Lung (tissue), 12 donors: ENCODE results near the gene PLXND1. TPM values are rescaled to one million over a fixed set of nuclear protein-coding genes. Genes with fewer than 3 reads are reported as not detected.
A peak's percentile ranks its signal among the peaks of the same experiment; 100 is the strongest.

ENCODE experiments used
- ATAC-seq: fragments of 200-7000 bp; cut with Tn5 transposase; one replicate; pipeline ENCODE4 v1.9.1; 2020; ENCODE audit warnings: moderate number of reproducible peaks; ENCODE audit not compliant: insufficient read depth, low FRiP score
- DNase-seq, 3 donors: peaks; one replicate each; pipeline ENCODE4 v3.0.0-alpha.2; 2013 to 2017
- H3K27ac ChIP-seq, 2 donors: one replicate each; pipeline ENCODE4 v1.5.1; 2013; ENCODE audit warnings: mild to moderate bottlenecking in 2 of 2, moderate library complexity in 2 of 2, control low read depth in 1 of 2, inconsistent platforms in 1 of 2, low read depth in 1 of 2, low read length in 1 of 2
- H3K27me3 ChIP-seq, 3 donors: one replicate each; pipeline ENCODE4 v1.5.1; 2013; ENCODE audit warnings: low read length in 2 of 3; ENCODE audit not compliant: control insufficient read depth in 3 of 3, insufficient read depth in 3 of 3
- H3K36me3 ChIP-seq, 4 donors: one replicate each; pipeline ENCODE4 v1.5.1; 2013; ENCODE audit warnings: low read length in 4 of 4, mild to moderate bottlenecking in 1 of 4, moderate library complexity in 1 of 4; ENCODE audit not compliant: control insufficient read depth in 4 of 4, insufficient read depth in 4 of 4
- H3K4me1 ChIP-seq, 5 donors: one replicate each; pipeline ENCODE4 v1.5.1; 2013; ENCODE audit warnings: low read length in 5 of 5, mild to moderate bottlenecking in 2 of 5, moderate library complexity in 1 of 5; ENCODE audit not compliant: control insufficient read depth in 5 of 5, insufficient read depth in 5 of 5
- H3K4me3 ChIP-seq: one replicate; pipeline ENCODE4 v1.5.1; 2013; ENCODE audit warnings: mild to moderate bottlenecking, control low read depth, moderate library complexity
- H3K9ac ChIP-seq, 2 donors: one replicate each; pipeline ENCODE4 v1.5.1; 2013; ENCODE audit warnings: low read length in 2 of 2, control low read depth in 1 of 2; ENCODE audit not compliant: insufficient read depth in 1 of 2
- H3K9me3 ChIP-seq, 4 donors: one replicate each; pipeline ENCODE4 v1.5.1; 2013; ENCODE audit warnings: low read length in 3 of 4, mild to moderate bottlenecking in 1 of 4, moderate library complexity in 1 of 4; ENCODE audit not compliant: control insufficient read depth in 4 of 4, insufficient read depth in 3 of 4
- whole genome bisulfite sequencing, 2 donors: extraction: QIAGEN DNeasy Blood & Tissue Kit; methylation state at CpG; one replicate each; pipeline ENCODE4 v1.1.7; 2013; 5-methylcytosine and 5-hydroxymethylcytosine counted together
- polyA plus RNA-seq, 2 donors: library from polyadenylated mRNA; stranded (reverse); fragments of 200-250 nt; gene quantifications; one replicate each; pipeline ENCODE4 v1.2.1, GENCODE V29; 2013
- total RNA-seq, 2 donors: library from RNA; depleted of rRNA in 1 of 2; stranded (reverse); fragments of >200 nt in 1 of 2; gene quantifications; one replicate each; pipeline ENCODE4 v1.2.1, GENCODE V29; 2014 to 2021
- TF ChIP-seq, protein P1 (sequence below): IDR thresholded peaks from 2 replicates; pipeline ENCODE4 v1.5.1; 2012; ENCODE audit warnings: mild to moderate bottlenecking; ENCODE audit errors: control extremely low read depth, extremely low read depth
- donor health status: control.
- donor health status: control.
- donor health status: Bipolar disorder and iron deficiency.
- donor health status: healthy.
- donor health status: DM: yes; HTN: yes; CAD: no.

PLXND1 gene
- total and polyA plus RNA-seq, 4 donors, result 128 to 233 (median 180) TPM

DNA sequence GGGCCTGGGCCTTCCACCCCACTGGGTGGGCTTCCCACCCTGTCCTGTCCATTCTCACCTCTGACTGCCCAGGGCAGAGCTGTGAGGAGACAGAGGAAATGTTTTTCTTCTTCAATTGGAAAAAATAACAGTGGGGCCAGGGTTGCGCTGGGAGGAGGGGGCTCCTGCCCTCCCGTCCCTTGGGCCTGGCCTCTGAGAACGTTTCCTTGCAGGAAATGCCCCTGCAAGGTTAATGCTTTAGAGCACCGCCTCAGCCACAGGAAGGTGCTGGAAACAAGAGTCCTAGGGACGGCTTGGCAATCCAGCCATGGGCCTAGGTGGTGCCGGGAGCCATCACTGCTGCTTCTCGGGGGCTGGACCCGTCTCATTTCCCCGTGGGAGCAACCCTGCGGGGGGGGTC is 3.8 kb upstream of the PLXND1 start:
- ATAC-seq, result no peak
- Histone ChIP-seq H3K9ac (no peak overlapping the region), H3K36me3 (no peaks in the 10 kb centered on the region), H3K4me3 (no peak overlapping the region), H3K27me3 (no peaks in the 10 kb centered on the region), H3K4me1 (peaks cover 0 to 41% (median 15%) of the 10 kb centered on the region in 5 donors), H3K27ac (peak overlapping the region in 1 of 2 donors; percentile 73), H3K9me3 (no peaks in the 10 kb centered on the region)
- TF ChIP-seq, protein P1, sequence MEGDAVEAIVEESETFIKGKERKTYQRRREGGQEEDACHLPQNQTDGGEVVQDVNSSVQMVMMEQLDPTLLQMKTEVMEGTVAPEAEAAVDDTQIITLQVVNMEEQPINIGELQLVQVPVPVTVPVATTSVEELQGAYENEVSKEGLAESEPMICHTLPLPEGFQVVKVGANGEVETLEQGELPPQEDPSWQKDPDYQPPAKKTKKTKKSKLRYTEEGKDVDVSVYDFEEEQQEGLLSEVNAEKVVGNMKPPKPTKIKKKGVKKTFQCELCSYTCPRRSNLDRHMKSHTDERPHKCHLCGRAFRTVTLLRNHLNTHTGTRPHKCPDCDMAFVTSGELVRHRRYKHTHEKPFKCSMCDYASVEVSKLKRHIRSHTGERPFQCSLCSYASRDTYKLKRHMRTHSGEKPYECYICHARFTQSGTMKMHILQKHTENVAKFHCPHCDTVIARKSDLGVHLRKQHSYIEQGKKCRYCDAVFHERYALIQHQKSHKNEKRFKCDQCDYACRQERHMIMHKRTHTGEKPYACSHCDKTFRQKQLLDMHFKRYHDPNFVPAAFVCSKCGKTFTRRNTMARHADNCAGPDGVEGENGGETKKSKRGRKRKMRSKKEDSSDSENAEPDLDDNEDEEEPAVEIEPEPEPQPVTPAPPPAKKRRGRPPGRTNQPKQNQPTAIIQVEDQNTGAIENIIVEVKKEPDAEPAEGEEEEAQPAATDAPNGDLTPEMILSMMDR, result no peak
- WGBS, 2 donors, result 45 to 58% methylated on average over 10 of the region's 10 CpGs
- no peak for DNase-seq

DNA sequence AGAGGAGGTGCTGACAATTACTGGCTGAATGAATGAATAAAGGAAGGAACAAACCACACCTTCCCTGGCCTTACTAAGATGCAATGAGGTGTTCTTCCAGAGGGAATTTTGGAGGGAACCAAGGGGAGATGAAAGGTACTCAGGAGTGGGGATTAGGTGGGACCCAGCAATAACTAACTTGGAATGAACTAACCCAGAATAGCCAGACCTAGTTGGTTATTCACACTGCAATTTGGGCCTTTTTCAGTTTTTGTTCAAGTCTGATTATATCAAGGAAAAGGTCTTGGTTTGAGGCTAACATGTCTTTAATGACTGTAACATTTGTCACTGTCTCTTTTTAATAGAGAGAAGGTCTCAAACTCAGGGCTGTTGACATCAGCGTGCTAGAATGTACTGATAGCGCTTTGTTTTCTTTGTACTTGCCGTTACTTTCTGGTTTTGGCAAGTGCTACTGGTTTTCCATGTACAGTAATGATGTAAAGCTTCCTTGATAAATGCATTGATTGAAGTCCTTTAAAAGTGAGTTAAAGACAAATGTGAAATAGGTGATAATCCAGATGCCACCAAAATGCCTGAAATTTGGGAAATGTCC is 3.2 kb upstream of the PLXND1 start:
- Histone ChIP-seq H3K4me1 (peaks cover 0 to 43% (median 16%) of the 10 kb centered on the region in 5 donors), H3K9ac (peak overlapping the region in 1 of 2 donors; percentile 28), H3K27me3 (no peaks in the 10 kb centered on the region), H3K9me3 (no peaks in the 10 kb centered on the region), H3K36me3 (no peaks in the 10 kb centered on the region), H3K4me3 (no peak overlapping the region), H3K27ac (peak overlapping the region in 1 of 2 donors; percentile 97)
- ATAC-seq (no peak), DNase-seq (no peak)
- TF ChIP-seq, protein P1, result no peak
- 36 to 54% methylated on average over 3 of the region's 3 CpGs for WGBS, 2 donors

DNA sequence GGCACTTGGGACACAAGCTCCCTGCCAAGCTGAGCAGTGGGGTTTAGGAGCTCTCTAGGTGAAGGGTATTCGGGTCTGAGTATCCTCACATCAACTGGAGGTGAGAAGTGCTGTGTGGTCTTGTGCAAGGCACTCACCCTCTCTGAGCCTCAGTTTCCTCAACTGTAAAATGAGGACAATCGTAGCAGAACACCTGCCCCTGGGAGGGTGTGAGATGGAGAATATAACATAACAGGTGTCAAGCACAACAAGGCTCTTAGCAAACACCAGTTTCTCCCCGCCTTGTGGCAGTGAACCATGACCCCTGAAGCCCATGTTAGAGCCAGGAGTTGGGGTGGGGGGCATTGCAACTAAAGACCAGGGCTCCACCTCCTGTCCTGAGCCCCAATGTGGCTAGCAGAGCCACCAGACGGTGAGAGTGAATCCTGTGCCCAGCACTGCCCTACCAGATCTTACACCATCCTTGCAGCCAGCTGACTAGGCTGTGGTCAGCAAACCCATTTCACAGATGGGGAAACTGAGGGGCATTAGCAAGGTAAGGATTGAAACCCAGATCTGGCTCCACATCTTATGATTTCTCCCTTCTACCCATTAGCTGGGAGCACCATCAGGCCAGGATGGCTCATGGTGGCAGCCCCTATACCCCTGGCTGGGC is 2.6 kb upstream of the PLXND1 start:
- Histone ChIP-seq H3K27ac (peak overlapping the region in 1 of 2 donors; percentile 97), H3K9ac (no peak overlapping the region)
- 75 to 87% methylated on average over 4 of the region's 4 CpGs for WGBS, 2 donors

More for the DNA sequence above, 2.6 kb upstream of the PLXND1 start:
- Histone ChIP-seq H3K27me3 (no peaks in the 10 kb centered on the region), H3K36me3 (no peaks in the 10 kb centered on the region), H3K4me3 (no peak overlapping the region), H3K9me3 (no peaks in the 10 kb centered on the region), H3K4me1 (peaks cover 0 to 49% (median 20%) of the 10 kb centered on the region in 5 donors)
- ATAC-seq, result no peak
- TF ChIP-seq, protein P1, result no peak
- no peak for DNase-seq
